ENCODE results near the gene ARNT2. TPM values are rescaled to one million over a fixed set of nuclear protein-coding genes. Genes with fewer than 3 reads are reported as not detected.

ARNT2 gene
- total and polyA plus RNA-seq, 12 donors = 0.71 to 6.7 (median 4.0) TPM

GRCh38 chr15:80480171-80480811 lies 76.1 kb downstream of the ARNT2 start:
- ATAC-seq = peak; percentile 48 to 84 (median 68)
- intact Hi-C loops (cut with DNase I) = no loop called here
- no peak for TF ChIP-seq CTCF (IDR thresholded peaks at IDR 0.05)

GRCh38 chr15:80480909-80481308 lies 76.7 kb downstream of the ARNT2 start:
- Histone ChIP-seq H3K4me1 (peaks cover 9 to 55% (median 36%) of the 10 kb centered on the region in 9 donors), H3K4me3 (no peak overlapping the region), H3K27me3 (peaks cover 0 to 11% (median 0%) of the 10 kb centered on the region in 7 donors), H3K9me3 (peaks cover 0 to 9% (median 0%) of the 10 kb centered on the region in 11 donors), H3K27ac (peak overlapping the region in 5 of 10 donors; percentile 16 to 67 (median 60)), H3K36me3 (no peaks in the 10 kb centered on the region)
- 6 to 16% methylated on average over 4 of the region's 4 CpGs for WGBS, 2 donors
- TF ChIP-seq CTCF (IDR thresholded peaks at IDR 0.05) = no peak
- ATAC-seq (peak; percentile 80 to 95 (median 90)), DNase-seq (peak; percentile 38 to 58)
- intact Hi-C loops (cut with DNase I) = no loop called here

More at GRCh38 chr15:80480171-80480811, 76.1 kb downstream of the ARNT2 start:
- Histone ChIP-seq H3K4me3 (no peak overlapping the region), H3K9me3 (peaks cover 0 to 14% (median 0%) of the 10 kb centered on the region in 11 donors), H3K4me1 (peaks cover 9 to 55% (median 36%) of the 10 kb centered on the region in 9 donors), H3K27me3 (peaks cover 0 to 11% (median 0%) of the 10 kb centered on the region in 7 donors), H3K36me3 (no peaks in the 10 kb centered on the region), H3K27ac (peak overlapping the region in 7 of 10 donors; percentile 16 to 67 (median 36))
- DNase-seq = peak in 1 of 2 donors; percentile 13
- WGBS, 2 donors = 58 to 61% methylated on average over 6 of the region's 6 CpGs

- Histone ChIP-seq H3K36me3 (no peaks in the 10 kb centered on the region), H3K4me3 (no peak overlapping the region), H3K27me3 (peaks cover 0 to 11% (median 0%) of the 10 kb centered on the region in 7 donors), H3K4me1 (peaks cover 9 to 55% (median 36%) of the 10 kb centered on the region in 9 donors), H3K27ac (no peak overlapping the region), H3K9me3 (no peaks in the 10 kb centered on the region)
- no peak for TF ChIP-seq CTCF (IDR thresholded peaks at IDR 0.05)
- no peak for ATAC-seq
- 58 to 78% methylated on average over 1 of the region's 1 CpG for WGBS, 2 donors
- no peak for DNase-seq
- intact Hi-C loops (cut with DNase I) = no loop called here
These were observed 78.5 kb downstream of the ARNT2 start for GRCh38 chr15:80482696-80483095.

- Histone ChIP-seq H3K4me3 (no peak overlapping the region), H3K27me3 (peaks cover 0 to 11% (median 0%) of the 10 kb centered on the region in 7 donors), H3K9me3 (no peaks in the 10 kb centered on the region), H3K4me1 (peaks cover 9 to 61% (median 39%) of the 10 kb centered on the region in 9 donors), H3K27ac (no peak overlapping the region), H3K36me3 (no peaks in the 10 kb centered on the region)
- no peak for TF ChIP-seq CTCF (IDR thresholded peaks at IDR 0.05)
- intact Hi-C loops (cut with DNase I) = no loop called here
- DNase-seq (no peak), ATAC-seq (no peak)
- 53 to 55% methylated on average over 2 of the region's 2 CpGs for WGBS, 2 donors
These were observed 79.6 kb downstream of the ARNT2 start for GRCh38 chr15:80483725-80484161.
